A549 (cell line): ENCODE measurements around the gene MINPP1. TPM values are rescaled to one million over a fixed set of nuclear protein-coding genes. Genes with fewer than 3 reads are reported as not detected.

Experiments
- ATAC-seq, 2 experiments: fragments of 200-7000 bp in 1 of 2; fragments of >200 bp in 1 of 2; cut with Nextera tagmentation in 1 of 2; cut with Tn5 transposase in 1 of 2; 3 replicates each; pipeline versions ENCODE4 v1.8.0 to v1.9.1; 2018 to 2020; ENCODE audit warnings: mild to moderate bottlenecking in 1 of 2, moderate library complexity in 1 of 2
- CTCF ChIA-PET: fragments of 300-600 bp; sonication (Branson Sonifier 250); formaldehyde crosslinking; extraction: SDS; loops from one replicate; lab custom pipeline; 2021; ENCODE audit warnings: antibody characterized with exemption, inconsistent platforms; lab: Yijun Ruan, JAX
- POLR2A ChIA-PET: fragments of 350-600 bp; formaldehyde crosslinking; extraction: SDS; loops from one replicate; lab custom pipeline; 2021; ENCODE audit warnings: antibody characterized with exemption, inconsistent platforms; lab: Yijun Ruan, JAX
- DNase-seq, 2 experiments: peaks; one replicate each; pipeline versions ENCODE4 v3.0.0 to v3.0.0-alpha.2; 2011 to 2016; ENCODE audit warnings: low read depth in 1 of 2, low spot score in 1 of 2
- FAIRE-seq: peaks from 2 replicates; lab custom pipeline; 2011; peaks lifted over from hg19 to GRCh38; lab: Jason Lieb, UNC
- H3K27ac ChIP-seq, 2 experiments: fragments of >200 bp; sonication (Bioruptor Twin); formaldehyde crosslinking; 3 replicates each; pipeline ENCODE4 v1.5.1; 2016 to 2017
- H3K4me1 ChIP-seq: fragments of >200 bp; sonication (Bioruptor Twin); formaldehyde crosslinking; 3 replicates; pipeline ENCODE4 v1.6.1; 2016
- H3K4me2 ChIP-seq: fragments of >200 bp; sonication (Bioruptor Twin); formaldehyde crosslinking; 3 replicates; pipeline ENCODE4 v1.6.1; 2016
- H3K4me3 ChIP-seq: fragments of >200 bp; sonication (Bioruptor Twin); formaldehyde crosslinking; 3 replicates; pipeline ENCODE4 v1.5.1; 2016
- H3K9me3 ChIP-seq: fragments of >200 bp; sonication (Bioruptor Twin); formaldehyde crosslinking; 3 replicates; pipeline ENCODE4 v1.6.1; 2016
- BCL3 ChIP-seq: fragments of >200 bp; sonication (Bioruptor Twin); formaldehyde crosslinking; IDR thresholded peaks from 3 replicates; pipeline ENCODE4 v1.6.1; 2016
- CBX2 ChIP-seq: fragments of 200-600 bp; sonication (generic); IDR thresholded peaks from 2 replicates; pipeline ENCODE4 v1.6.1; 2016; ENCODE audit warnings: low read depth, mild to moderate bottlenecking, borderline replicate concordance
- CBX8 ChIP-seq: fragments of 200-600 bp; sonication (generic); IDR thresholded peaks from 2 replicates; pipeline ENCODE4 v1.6.1; 2016
- CEBPB ChIP-seq, 2 experiments: fragments of >200 bp in 1 of 2; sonication (Bioruptor Twin) in 1 of 2; formaldehyde crosslinking in 1 of 2; IDR thresholded peaks; 2 replicates each; pipeline ENCODE4 v1.6.1; 2012 to 2016
- CHD4 ChIP-seq: fragments of 200-600 bp; sonication (generic); IDR thresholded peaks from 2 replicates; pipeline ENCODE4 v1.6.1; 2016; ENCODE audit warnings: antibody characterized with exemption, mild to moderate bottlenecking, borderline replicate concordance
- E2F6 ChIP-seq: IDR thresholded peaks from 2 replicates; pipeline ENCODE4 v1.6.1; 2012; ENCODE audit warnings: low read depth, borderline replicate concordance
- EP300 ChIP-seq, 2 experiments: fragments of >200 bp; sonication (Bioruptor Twin); formaldehyde crosslinking; IDR thresholded peaks; 2 replicates in 1 of 2; 3 replicates in 1 of 2; pipeline ENCODE4 v1.6.1; 2016 to 2017
- HMGXB4 ChIP-seq: fragments of 250-450 bp; sonication (Bioruptor Pico); IDR thresholded peaks from 2 replicates; pipeline ENCODE4 v1.5.0; 2021; ENCODE audit warnings: mild to moderate bottlenecking, moderate library complexity, borderline replicate concordance
- HOXB13 ChIP-seq: fragments of 250-450 bp; sonication (Bioruptor Pico); IDR thresholded peaks from 2 replicates; pipeline ENCODE4 v1.5.0; 2020; ENCODE audit warnings: low read depth, mild to moderate bottlenecking, moderate library complexity
- JUNB ChIP-seq: fragments of >200 bp; sonication (Bioruptor Twin); formaldehyde crosslinking; IDR thresholded peaks from 2 replicates; pipeline ENCODE4 v1.6.1; 2016
- KDM5A ChIP-seq: fragments of 200-600 bp; sonication (generic); IDR thresholded peaks from 2 replicates; pipeline ENCODE4 v1.6.1; 2016; ENCODE audit warnings: antibody characterized with exemption, mild to moderate bottlenecking
- NPAS2 ChIP-seq: fragments of 250-450 bp; sonication (Bioruptor Pico); IDR thresholded peaks from 2 replicates; pipeline ENCODE4 v1.8.0; 2022; ENCODE audit warnings: mild to moderate bottlenecking, moderate library complexity, borderline replicate concordance
- PHF8 ChIP-seq: fragments of 200-600 bp; sonication (generic); IDR thresholded peaks from 2 replicates; pipeline ENCODE4 v1.6.1; 2016; ENCODE audit warnings: low read depth, mild to moderate bottlenecking, antibody characterized with exemption, moderate library complexity, borderline replicate concordance
- POLR2A ChIP-seq: IDR thresholded peaks from 2 replicates; pipeline ENCODE4 v1.6.1; 2012; ENCODE audit warnings: mild to moderate bottlenecking, low read length
- POLR2AphosphoS2 ChIP-seq: conservative IDR thresholded peaks from 2 replicates; pipeline ENCODE4 v1.6.1; 2012; ENCODE audit warnings: low read length, improper control_type of control experiment, inconsistent platforms
- RAD21 ChIP-seq, 2 experiments: fragments of >200 bp in 1 of 2; sonication (Bioruptor Twin) in 1 of 2; formaldehyde crosslinking in 1 of 2; IDR thresholded peaks in 1 of 2; conservative IDR thresholded peaks in 1 of 2; 2 replicates in 1 of 2; 3 replicates in 1 of 2; pipeline ENCODE4 v1.6.1; 2012 to 2018; ENCODE audit warnings: inconsistent platforms in 1 of 2
- RARB ChIP-seq: fragments of 250-450 bp; sonication (Bioruptor Pico); IDR thresholded peaks from 2 replicates; pipeline ENCODE4 v1.8.0; 2021; ENCODE audit warnings: mild to moderate bottlenecking, moderate library complexity
- RCOR1 ChIP-seq: fragments of 150-350 bp; IDR thresholded peaks from 2 replicates; pipeline ENCODE4 v1.6.1; 2014; ENCODE audit warnings: antibody characterized with exemption, low read length, low read depth
- REST ChIP-seq: fragments of 200-600 bp; sonication (generic); IDR thresholded peaks from 2 replicates; pipeline ENCODE4 v1.6.1; 2016; ENCODE audit warnings: antibody characterized with exemption, mild to moderate bottlenecking, moderate library complexity
- SREBF2 ChIP-seq: fragments of 450-650 bp; IDR thresholded peaks from 2 replicates; pipeline ENCODE4 v1.6.1; 2014; ENCODE audit warnings: mild to moderate bottlenecking, moderate library complexity
- TFCP2L1 ChIP-seq: fragments of 250-450 bp; sonication (Bioruptor Pico); IDR thresholded peaks from 2 replicates; pipeline ENCODE4 v1.5.0; 2021; ENCODE audit warnings: mild to moderate bottlenecking
- TP53 ChIP-seq: fragments of 250-450 bp; sonication (Bioruptor Pico); IDR thresholded peaks from 2 replicates; pipeline ENCODE4 v1.5.0; 2021; ENCODE audit warnings: mild to moderate bottlenecking, moderate library complexity
- ZFP36 ChIP-seq: fragments of 450-650 bp; IDR thresholded peaks from 2 replicates; pipeline ENCODE4 v1.6.1; 2014; ENCODE audit warnings: borderline replicate concordance; ENCODE audit not compliant: partially characterized antibody
- WGBS: methylation state at CpG from one replicate; pipeline ENCODE4 v1.1.6; 2017; ENCODE audit errors: missing lambda C conversion rate; 5-methylcytosine and 5-hydroxymethylcytosine counted together
- polyA plus RNA-seq, 4 experiments: library from polyadenylated mRNA; depleted of rRNA in 3 of 4; stranded (reverse); fragments of >200 nt; fragmentation: RNase III in 1 of 4; extraction: RNeasy Plus Mini Kit Qiagen cat#74134 plus additional on column Dnase treatment in 1 of 4; gene quantifications; 2 replicates in 3 of 4; 3 replicates in 1 of 4; pipeline ENCODE4 v1.2.3, GENCODE V29; 2011 to 2017

MINPP1 gene
- polyA plus RNA-seq, 2 of the 4 experiments (the other 2 are of a cell fraction), result 28.4 to 31.4 TPM

GRCh38 chr10:87562750-87563149 lies 58.1 kb downstream of the MINPP1 start (continued):
- TF ChIP-seq TP53, result no peak
- no peak for TF ChIP-seq HMGXB4 (CRISPR knock-in tag)
- no peak for TF ChIP-seq JUNB
- no peak for TF ChIP-seq POLR2A
- TF ChIP-seq CBX8, result no peak
- no peak for TF ChIP-seq CEBPB (IDR thresholded peaks at IDR 0.05)

- DNase-seq, result no peak
- no peak overlapping the region for H3K4me3 ChIP-seq
- no peaks in the 10 kb centered on the region for H3K4me1 ChIP-seq
- CTCF ChIA-PET, result interaction anchor here (0.7 to 1.2 kb wide), 2 partner anchors 29 to 151 kb away, joined by 3 to 4 read pairs; no protein-coding TSS in a partner anchor
- no peak for ATAC-seq
- H3K27ac ChIP-seq, result no peak overlapping the region
- TF ChIP-seq HOXB13 (CRISPR knock-in tag) (no peak), REST (no peak), POLR2AphosphoS2 (no peak), NPAS2 (CRISPR knock-in tag) (no peak), E2F6 (no peak), CEBPB (IDR thresholded peaks at IDR 0.05) (no peak), SREBF2 (no peak)
- TF ChIP-seq, all 56 proteins: peak for 0
- peaks cover 15% of the 10 kb centered on the region for H3K9me3 ChIP-seq
- POLR2A ChIA-PET, result no interaction called here
- no peak overlapping the region for H3K4me2 ChIP-seq
- FAIRE-seq, result no peak
These were observed 60.3 kb downstream of the MINPP1 start for GRCh38 chr10:87565010-87565409.

- Histone ChIP-seq H3K4me3 (no peak overlapping the region), H3K4me2 (no peak overlapping the region), H3K27ac (no peak overlapping the region), H3K4me1 (peaks cover 16% of the 10 kb centered on the region), H3K9me3 (peaks cover 6% of the 10 kb centered on the region; the same call in 1 of the 3 replicates)
- FAIRE-seq (no peak), DNase-seq (no peak), ATAC-seq (no peak)
- CTCF ChIA-PET, result interaction anchor here (1.3 kb wide), 1 partner anchor 15 kb away, joined by 3 read pairs; no protein-coding TSS in a partner anchor
- 92% methylated on average over 3 of the region's 3 CpGs for WGBS
- no peak for TF ChIP-seq CBX2
- no peak for TF ChIP-seq PHF8
- no peak for TF ChIP-seq ZFP36
- no peak for TF ChIP-seq RAD21 (conservative IDR thresholded peaks at IDR 0.05 in 1 of 2, IDR thresholded peaks at IDR 0.05 in 1 of 2)
- no peak for TF ChIP-seq E2F6
- no peak for TF ChIP-seq RCOR1
- TF ChIP-seq KDM5A, result no peak
- TF ChIP-seq TFCP2L1, result no peak
- TF ChIP-seq RARB (CRISPR knock-in tag), result no peak
- no peak for TF ChIP-seq CHD4
- TF ChIP-seq BCL3, result no peak
- no peak for TF ChIP-seq CEBPB (IDR thresholded peaks at IDR 0.05)
- no peak for TF ChIP-seq EP300 (IDR thresholded peaks at IDR 0.05)
- TF ChIP-seq, all 56 proteins: peak for 0
- POLR2A ChIA-PET, result no interaction called here
These were observed 71.2 kb downstream of the MINPP1 start for GRCh38 chr10:87575851-87576250.
